Mesenchymal stem cell (in vitro differentiated cells and primary cell): ENCODE data around the gene HOXA13.
A peak's percentile ranks its signal among the peaks of the same experiment; 100 is the strongest.

Experiments
- DNase-seq: peaks from one replicate; pipeline ENCODE4 v3.0.0-alpha.2; 2013
- H2AFZ ChIP-seq: one replicate; pipeline ENCODE4 v1.6.1; 2013; ENCODE audit warnings: low read depth, mild to moderate bottlenecking, control low read depth, inconsistent platforms, low read length, moderate library complexity
- H2AK5ac ChIP-seq: 2 replicates; pipeline ENCODE4 v1.6.1; 2013; ENCODE audit warnings: low read length, moderate library complexity, mild to moderate bottlenecking, inconsistent platforms; ENCODE audit not compliant: severe bottlenecking
- H2BK120ac ChIP-seq: one replicate; pipeline ENCODE4 v1.6.1; 2013; ENCODE audit warnings: low read depth, mild to moderate bottlenecking, inconsistent platforms, low read length, moderate library complexity
- H2BK12ac ChIP-seq, 2 experiments: one replicate each; pipeline ENCODE4 v1.6.1; 2013; ENCODE audit warnings: inconsistent platforms in 2 of 2, low read length in 2 of 2, mild to moderate bottlenecking in 2 of 2, moderate library complexity in 2 of 2, control low read depth in 1 of 2
- H2BK15ac ChIP-seq: one replicate; pipeline ENCODE4 v1.6.1; 2013; ENCODE audit warnings: mild to moderate bottlenecking, low read depth, inconsistent platforms; ENCODE audit not compliant: poor library complexity, severe bottlenecking
- H2BK5ac ChIP-seq: 2 replicates; pipeline ENCODE4 v1.6.1; 2013; ENCODE audit warnings: low read depth, mild to moderate bottlenecking, low read length, control low read depth, inconsistent platforms; ENCODE audit not compliant: poor library complexity, severe bottlenecking
- H3K14ac ChIP-seq, 2 experiments: one replicate each; pipeline ENCODE4 v1.6.1; 2013; ENCODE audit warnings: inconsistent platforms in 2 of 2, low read length in 2 of 2, control low read depth in 1 of 2, mild to moderate bottlenecking in 1 of 2, moderate library complexity in 1 of 2
- H3K18ac ChIP-seq, 2 experiments: one replicate each; pipeline ENCODE4 v1.6.1; 2013; ENCODE audit warnings: inconsistent platforms in 2 of 2, low read length in 2 of 2, control low read depth in 1 of 2, low read depth in 1 of 2, mild to moderate bottlenecking in 1 of 2
- H3K23ac ChIP-seq, 2 experiments: one replicate each; pipeline ENCODE4 v1.6.1; 2013; ENCODE audit warnings: inconsistent platforms in 2 of 2, low read length in 2 of 2, mild to moderate bottlenecking in 2 of 2, moderate library complexity in 2 of 2, control low read depth in 1 of 2
- H3K27ac ChIP-seq: 2 replicates; pipeline ENCODE4 v1.5.1; 2013; ENCODE audit warnings: mild to moderate bottlenecking, moderate library complexity, low read length, control low read depth, inconsistent platforms; ENCODE audit not compliant: poor library complexity, severe bottlenecking
- H3K27me3 ChIP-seq, 2 experiments: 2 replicates each; pipeline versions ENCODE4 v1.6.1 to v1.7.0; 2013; ENCODE audit warnings: low read length in 2 of 2, mild to moderate bottlenecking in 2 of 2, moderate library complexity in 2 of 2, control low read depth in 1 of 2, inconsistent platforms in 1 of 2; ENCODE audit not compliant: control insufficient read depth in 1 of 2, insufficient read depth in 1 of 2
- H3K36me3 ChIP-seq, 2 experiments: 2 replicates each; pipeline versions ENCODE4 v1.6.1 to v1.7.0; 2013; ENCODE audit warnings: low read length in 2 of 2, control low read depth in 1 of 2, inconsistent platforms in 1 of 2, low read depth in 1 of 2, mild to moderate bottlenecking in 1 of 2; ENCODE audit not compliant: insufficient read depth in 2 of 2, control insufficient read depth in 1 of 2
- H3K4ac ChIP-seq, 2 experiments: one replicate each; pipeline ENCODE4 v1.6.1; 2013; ENCODE audit warnings: inconsistent platforms in 2 of 2, low read length in 2 of 2, mild to moderate bottlenecking in 2 of 2, moderate library complexity in 2 of 2, control low read depth in 1 of 2, low read depth in 1 of 2
- H3K4me1 ChIP-seq: 2 replicates; pipeline ENCODE4 v1.6.1; 2013; ENCODE audit warnings: low read depth, low read length, control low read depth; ENCODE audit not compliant: control insufficient read depth, insufficient read depth
- H3K4me2 ChIP-seq: 2 replicates; pipeline ENCODE4 v1.6.1; 2013; ENCODE audit warnings: low read length, mild to moderate bottlenecking, inconsistent platforms; ENCODE audit not compliant: poor library complexity, severe bottlenecking
- H3K4me3 ChIP-seq, 2 experiments: 2 replicates each; pipeline versions ENCODE4 v1.5.1 to v1.7.0; 2013; ENCODE audit warnings: low read length in 2 of 2, mild to moderate bottlenecking in 2 of 2, control low read depth in 1 of 2, low read depth in 1 of 2; ENCODE audit not compliant: insufficient read depth in 1 of 2
- H3K79me1 ChIP-seq: replicated peaks from 2 replicates; pipeline ENCODE4 v1.6.1; 2013; ENCODE audit warnings: mild to moderate bottlenecking, control low read depth, low read length, inconsistent platforms; ENCODE audit not compliant: poor library complexity, severe bottlenecking
- H3K9ac ChIP-seq: 2 replicates; pipeline ENCODE4 v1.7.0; 2013; ENCODE audit warnings: mild to moderate bottlenecking, low read length, moderate library complexity
- H3K9me3 ChIP-seq: 2 replicates; pipeline ENCODE4 v1.7.0; 2013; ENCODE audit warnings: mild to moderate bottlenecking, low read length; ENCODE audit not compliant: control insufficient read depth
- H4K8ac ChIP-seq: one replicate; pipeline ENCODE4 v1.6.1; 2013; ENCODE audit warnings: inconsistent platforms, mild to moderate bottlenecking, low read length, moderate library complexity
- H4K91ac ChIP-seq: one replicate; pipeline ENCODE4 v1.6.1; 2013; ENCODE audit warnings: mild to moderate bottlenecking, low read length, inconsistent platforms
- WGBS: methylation state at CpG from one replicate; pipeline ENCODE4 v1.1.7; 2013; ENCODE audit warnings: mixed read lengths; 5-methylcytosine and 5-hydroxymethylcytosine counted together

The HOXA13 gene

DNA sequence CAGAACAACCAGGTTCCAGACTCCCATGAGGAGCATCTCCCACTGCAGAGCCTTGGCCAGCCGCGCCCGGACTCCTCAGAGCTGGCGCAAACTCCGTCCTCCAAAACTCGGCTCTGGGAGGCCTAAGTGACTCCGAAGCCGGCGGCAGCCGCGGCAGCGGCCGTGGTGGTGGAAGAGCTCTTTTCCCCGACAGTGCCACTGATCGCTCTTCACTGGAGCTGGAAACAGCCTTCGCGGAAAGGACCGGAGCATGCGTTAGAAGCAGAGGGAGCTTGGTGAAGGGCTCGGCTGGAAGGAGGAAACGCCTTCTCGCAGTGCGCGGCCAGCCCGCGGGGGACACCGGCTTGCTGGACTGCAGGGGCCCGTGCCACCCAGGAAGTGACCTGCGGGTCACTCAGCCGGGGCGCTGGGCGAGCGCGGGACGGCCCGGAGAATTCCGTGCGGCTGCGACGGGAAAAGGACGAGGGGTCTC lies 5.0 kb upstream of the HOXA13 start:
- no peak overlapping the region for H2AK5ac ChIP-seq
- no peaks in the 10 kb centered on the region for H3K9me3 ChIP-seq
- no peak overlapping the region for H3K18ac ChIP-seq
- H2BK5ac ChIP-seq, result no peak overlapping the region
- WGBS, result 2% methylated on average over 31 of the region's 41 CpGs
- no peak overlapping the region for H3K23ac ChIP-seq
- DNase-seq, result peak; percentile 34
- peaks cover 92 to 94% of the 10 kb centered on the region in 2 experiments for H3K27me3 ChIP-seq
- no peaks in the 10 kb centered on the region for H3K36me3 ChIP-seq
- H3K79me1 ChIP-seq, result no peaks in the 10 kb centered on the region
- H3K14ac ChIP-seq, result no peak overlapping the region
- H4K8ac ChIP-seq, result no peak overlapping the region
- H3K4me1 ChIP-seq, result peaks cover 28% of the 10 kb centered on the region
- H2AFZ ChIP-seq, result no peak overlapping the region
- H2BK12ac ChIP-seq, result no peak overlapping the region
- H2BK15ac ChIP-seq, result no peak overlapping the region
- no peak overlapping the region for H2BK120ac ChIP-seq
- peak overlapping the region; percentile 58 for H3K4me2 ChIP-seq
- H4K91ac ChIP-seq, result no peak overlapping the region
- H3K27ac ChIP-seq, result no peak overlapping the region
- peak overlapping the region in 1 of 2 experiments; percentile 68 for H3K4me3 ChIP-seq
- H3K4ac ChIP-seq, result no peak overlapping the region
- no peak overlapping the region for H3K9ac ChIP-seq

DNA sequence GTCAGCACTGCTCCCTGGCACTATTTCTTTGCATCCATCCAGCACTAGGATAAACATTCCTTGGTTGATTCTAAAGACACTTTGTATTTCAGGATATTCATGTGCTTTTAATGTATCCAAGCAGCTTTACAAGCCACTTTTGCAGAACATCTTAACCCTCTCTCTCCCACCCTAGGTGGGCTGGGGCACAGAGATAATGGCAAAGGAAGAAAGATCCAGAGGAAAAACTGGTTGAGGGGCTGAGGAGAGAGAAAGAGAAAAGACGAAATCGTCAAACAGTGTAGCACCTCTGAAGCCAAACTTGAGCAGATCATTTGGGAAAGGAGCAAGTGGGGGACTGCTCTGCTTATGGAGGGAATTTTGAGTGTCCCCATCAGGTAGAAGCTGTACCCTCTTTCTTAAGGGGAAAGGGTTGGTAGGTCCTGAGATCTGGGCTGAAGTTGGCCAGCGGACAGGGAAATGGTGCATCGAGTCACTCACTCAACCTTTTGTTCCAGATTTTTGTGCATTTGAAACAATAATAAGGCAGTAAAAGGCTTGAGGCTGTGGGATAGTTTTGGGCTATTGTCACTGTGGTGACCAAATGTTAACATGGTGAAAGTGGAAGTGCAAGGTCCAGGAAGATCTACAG lies 4.2 kb upstream of the HOXA13 start:
- H3K9me3 ChIP-seq, result no peaks in the 10 kb centered on the region
- H3K23ac ChIP-seq, result no peak overlapping the region
- H3K4me1 ChIP-seq, result peaks cover 32% of the 10 kb centered on the region
- no peak overlapping the region for H4K8ac ChIP-seq
- no peak overlapping the region for H3K27ac ChIP-seq
- H2BK5ac ChIP-seq, result no peak overlapping the region
- no peak overlapping the region for H2BK15ac ChIP-seq
- 17% methylated on average over 4 of the region's 4 CpGs for WGBS
- H4K91ac ChIP-seq, result no peak overlapping the region
- no peak overlapping the region for H3K9ac ChIP-seq
- H3K4ac ChIP-seq, result no peak overlapping the region
- DNase-seq, result no peak
- no peak overlapping the region for H3K14ac ChIP-seq
- no peak overlapping the region for H3K18ac ChIP-seq
- H3K27me3 ChIP-seq, result peaks cover 86 to 90% of the 10 kb centered on the region in 2 experiments
- no peak overlapping the region for H2BK12ac ChIP-seq
- H3K79me1 ChIP-seq, result no peaks in the 10 kb centered on the region
- no peaks in the 10 kb centered on the region for H3K36me3 ChIP-seq
- H2AK5ac ChIP-seq, result no peak overlapping the region
- H2BK120ac ChIP-seq, result no peak overlapping the region
- H2AFZ ChIP-seq, result no peak overlapping the region
- no peak overlapping the region for H3K4me3 ChIP-seq
- H3K4me2 ChIP-seq, result no peak overlapping the region

DNA sequence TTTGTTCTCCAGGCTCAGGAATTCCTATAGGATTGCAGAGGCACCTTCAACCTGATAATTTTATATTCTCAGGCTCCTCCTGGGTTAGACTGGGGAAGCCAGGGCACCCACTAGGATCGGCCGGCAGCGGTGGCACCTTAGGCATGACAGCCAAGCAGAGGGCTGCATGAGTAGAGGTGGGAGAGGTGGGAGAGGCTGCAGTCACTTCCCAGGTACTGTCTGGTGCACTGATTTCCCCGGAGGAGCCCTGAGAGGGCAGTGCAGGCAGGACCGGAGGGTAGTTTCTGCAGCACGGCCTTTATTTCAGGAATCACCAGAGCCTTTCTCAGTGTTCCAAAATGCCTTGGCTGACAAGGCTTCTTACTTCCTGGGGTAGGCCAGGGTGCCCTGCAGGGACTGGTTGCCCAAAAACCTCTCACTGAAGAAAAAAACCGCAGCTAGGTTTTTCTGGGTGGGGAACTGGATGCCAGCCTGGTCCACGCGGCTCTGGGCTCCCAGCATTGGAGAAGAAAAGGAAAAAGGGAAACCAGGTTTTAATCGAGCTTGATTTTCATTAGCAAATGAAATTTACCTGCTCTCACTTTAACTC lies 3.6 kb upstream of the HOXA13 start:
- no peak overlapping the region for H3K23ac ChIP-seq
- H3K79me1 ChIP-seq, result no peaks in the 10 kb centered on the region
- 13% methylated on average over 10 of the region's 10 CpGs for WGBS
- no peak overlapping the region for H2BK120ac ChIP-seq
- H3K4ac ChIP-seq, result no peak overlapping the region
- no peak overlapping the region for H4K8ac ChIP-seq
- no peak overlapping the region for H2BK5ac ChIP-seq
- H3K9me3 ChIP-seq, result no peaks in the 10 kb centered on the region
- H3K4me1 ChIP-seq, result peaks cover 37% of the 10 kb centered on the region
- DNase-seq, result no peak
- no peak overlapping the region for H3K18ac ChIP-seq
- H3K4me2 ChIP-seq, result no peak overlapping the region
- no peak overlapping the region for H3K27ac ChIP-seq
- no peak overlapping the region for H3K14ac ChIP-seq
- H2BK15ac ChIP-seq, result no peak overlapping the region
- no peak overlapping the region for H2AK5ac ChIP-seq
- H3K9ac ChIP-seq, result no peak overlapping the region
- H2BK12ac ChIP-seq, result no peak overlapping the region
- peaks cover 86 to 91% of the 10 kb centered on the region in 2 experiments for H3K27me3 ChIP-seq
- no peak overlapping the region for H4K91ac ChIP-seq
- H3K4me3 ChIP-seq, result no peak overlapping the region
- no peaks in the 10 kb centered on the region for H3K36me3 ChIP-seq
- no peak overlapping the region for H2AFZ ChIP-seq

DNA sequence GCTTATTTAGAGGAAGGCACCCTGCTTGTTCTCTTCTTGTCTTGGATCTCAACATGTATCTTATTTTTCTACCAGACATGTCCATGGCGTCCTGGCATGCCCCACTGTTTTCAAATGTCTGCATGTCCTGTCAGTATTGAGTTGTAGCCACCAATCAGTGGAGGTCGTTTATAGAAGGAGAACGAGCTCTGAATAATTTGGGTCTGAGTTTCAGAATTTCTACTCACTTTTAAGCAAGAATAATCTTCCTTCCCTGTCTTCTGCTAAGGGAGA lies 2.9 kb upstream of the HOXA13 start:
- H3K4me2 ChIP-seq, result no peak overlapping the region

More for the DNA sequence above, 2.9 kb upstream of the HOXA13 start:
- peaks cover 86 to 92% of the 10 kb centered on the region in 2 experiments for H3K27me3 ChIP-seq
- no peak overlapping the region for H3K18ac ChIP-seq
- no peak overlapping the region for H2BK12ac ChIP-seq
- no peak overlapping the region for H2BK15ac ChIP-seq
- H3K79me1 ChIP-seq, result no peaks in the 10 kb centered on the region
- H2BK120ac ChIP-seq, result no peak overlapping the region
- H3K14ac ChIP-seq, result no peak overlapping the region
- no peak overlapping the region for H2BK5ac ChIP-seq
- no peak overlapping the region for H2AK5ac ChIP-seq
- H3K36me3 ChIP-seq, result no peaks in the 10 kb centered on the region
- no peaks in the 10 kb centered on the region for H3K9me3 ChIP-seq
- H3K27ac ChIP-seq, result no peak overlapping the region
- H3K23ac ChIP-seq, result no peak overlapping the region
- no peak overlapping the region for H4K8ac ChIP-seq
- no peak overlapping the region for H3K4ac ChIP-seq
- WGBS, result 8% methylated on average over 2 of the region's 3 CpGs
- DNase-seq, result no peak
- H3K9ac ChIP-seq, result no peak overlapping the region
- H3K4me3 ChIP-seq, result no peak overlapping the region
- H4K91ac ChIP-seq, result no peak overlapping the region
- H2AFZ ChIP-seq, result no peak overlapping the region
- peaks cover 37% of the 10 kb centered on the region for H3K4me1 ChIP-seq
